IMR-90 (cell line): ENCODE results near the gene CASQ1. TPM values are rescaled to one million over a fixed set of nuclear protein-coding genes. Genes with fewer than 3 reads are reported as not detected.

Experiments used
- ATAC-seq: fragments of 200-7000 bp; cut with Tn5 transposase; 2 replicates; pipeline ENCODE4 v1.9.1; 2020; ENCODE audit warnings: low read depth, mild to moderate bottlenecking, moderate library complexity
- BruUV-seq: library from RNA; stranded (reverse); fragments of 400-500 nt; replicated peaks from 2 replicates; lab custom pipeline; 2021; lab: Mats Ljungman, UMichigan
- CTCF ChIA-PET: fragments of 300-600 bp; formaldehyde crosslinking; extraction: SDS; loops from one replicate; lab custom pipeline; 2021; ENCODE audit warnings: antibody characterized with exemption; lab: Yijun Ruan, JAX
- POLR2A ChIA-PET: fragments of 300-600 bp; sonication (Branson Sonifier 250); formaldehyde crosslinking; loops from one replicate; lab custom pipeline; 2022; ENCODE audit warnings: antibody characterized with exemption; ENCODE audit not compliant: unreplicated experiment; lab: Charles Lee
- DNase-seq: peaks from one replicate; pipeline ENCODE4 v3.0.0; 2013
- H2AFZ ChIP-seq: replicated peaks from 2 replicates; pipeline ENCODE3; 2013; ENCODE audit warnings: low read length, mild to moderate bottlenecking; ENCODE audit not compliant: poor library complexity
- H2AK5ac ChIP-seq: 2 replicates; pipeline ENCODE4 v1.6.1; 2013; ENCODE audit warnings: low read depth, low read length, inconsistent platforms
- H2AK9ac ChIP-seq: replicated peaks from 2 replicates; pipeline ENCODE3; 2013; ENCODE audit warnings: mild to moderate bottlenecking, low read depth, low read length, moderate library complexity; ENCODE audit not compliant: poor library complexity
- H2BK120ac ChIP-seq: 2 replicates; pipeline ENCODE4 v1.6.1; 2013; ENCODE audit warnings: low read depth, low read length, inconsistent platforms
- H2BK15ac ChIP-seq: 3 replicates; pipeline ENCODE4 v1.6.1; 2013; ENCODE audit warnings: low read depth, low read length, inconsistent platforms
- H2BK20ac ChIP-seq: 2 replicates; pipeline ENCODE4 v1.6.1; 2013; ENCODE audit warnings: low read depth, mild to moderate bottlenecking, inconsistent platforms, low read length, moderate library complexity
- H2BK5ac ChIP-seq: 2 replicates; pipeline ENCODE4 v1.6.1; 2013; ENCODE audit warnings: mild to moderate bottlenecking, low read depth, low read length, inconsistent platforms; ENCODE audit not compliant: poor library complexity, severe bottlenecking
- H3K14ac ChIP-seq: replicated peaks from 2 replicates; pipeline ENCODE4 v1.6.1; 2013; ENCODE audit warnings: low read depth, low read length, inconsistent platforms
- H3K18ac ChIP-seq: 2 replicates; pipeline ENCODE4 v1.6.1; 2013; ENCODE audit warnings: low read depth, low read length, control low read depth
- H3K23ac ChIP-seq: 2 replicates; pipeline ENCODE4 v1.6.1; 2013; ENCODE audit warnings: low read depth, low read length, inconsistent platforms
- H3K27ac ChIP-seq: 2 replicates; pipeline ENCODE4 v1.5.1; 2013; ENCODE audit warnings: mild to moderate bottlenecking, control low read depth, low read length; ENCODE audit not compliant: insufficient read depth
- H3K27me3 ChIP-seq: 2 replicates; pipeline ENCODE4 v1.6.1; 2013; ENCODE audit warnings: low read length; ENCODE audit not compliant: control insufficient read depth, insufficient read depth
- H3K36me3 ChIP-seq: 2 replicates; pipeline ENCODE4 v1.6.1; 2013; ENCODE audit warnings: low read length, mixed read lengths; ENCODE audit not compliant: control insufficient read depth, insufficient read depth
- H3K4ac ChIP-seq: 2 replicates; pipeline ENCODE4 v1.6.1; 2013; ENCODE audit warnings: low read depth, low read length, inconsistent platforms
- H3K4me1 ChIP-seq: 2 replicates; pipeline ENCODE4 v1.6.1; 2013; ENCODE audit warnings: low read length, mixed read lengths; ENCODE audit not compliant: control insufficient read depth, insufficient read depth
- H3K4me2 ChIP-seq: 2 replicates; pipeline ENCODE4 v1.6.1; 2013; ENCODE audit warnings: low read depth, mild to moderate bottlenecking, control low read depth, low read length, moderate library complexity
- H3K4me3 ChIP-seq: 2 replicates; pipeline ENCODE4 v1.5.1; 2013; ENCODE audit warnings: low read depth, mild to moderate bottlenecking, control low read depth, low read length, moderate library complexity; ENCODE audit not compliant: insufficient read depth
- H3K56ac ChIP-seq: 2 replicates; pipeline ENCODE4 v1.6.1; 2013; ENCODE audit warnings: low read length, inconsistent platforms; ENCODE audit not compliant: insufficient read depth; ENCODE audit errors: extremely low read depth
- H3K79me1 ChIP-seq, 2 experiments: 2 replicates each; pipeline ENCODE4 v1.6.1; 2013; ENCODE audit warnings: low read length in 2 of 2, inconsistent platforms in 1 of 2, low read depth in 1 of 2
- H3K9ac ChIP-seq: 2 replicates; pipeline ENCODE4 v1.6.1; 2013; ENCODE audit warnings: low read depth, low read length, control low read depth
- H3K9me1 ChIP-seq: 2 replicates; pipeline ENCODE4 v1.6.1; 2013; ENCODE audit warnings: low read length, inconsistent platforms; ENCODE audit not compliant: insufficient read depth
- H3K9me3 ChIP-seq: 2 replicates; pipeline ENCODE4 v1.6.1; 2013; ENCODE audit warnings: low read length; ENCODE audit not compliant: control insufficient read depth, insufficient read depth
- H4K20me1 ChIP-seq: 2 replicates; pipeline ENCODE4 v1.6.1; 2013; ENCODE audit warnings: low read length, inconsistent platforms; ENCODE audit not compliant: insufficient read depth
- H4K5ac ChIP-seq: 2 replicates; pipeline ENCODE4 v1.6.1; 2013; ENCODE audit warnings: mild to moderate bottlenecking, low read depth, low read length, control low read depth
- H4K8ac ChIP-seq, 2 experiments: 2 replicates each; pipeline ENCODE4 v1.6.1; 2013; ENCODE audit warnings: low read depth in 2 of 2, low read length in 2 of 2, control low read depth in 1 of 2, inconsistent platforms in 1 of 2
- H4K91ac ChIP-seq: 2 replicates; pipeline ENCODE4 v1.6.1; 2013; ENCODE audit warnings: low read depth, low read length, inconsistent platforms; ENCODE audit not compliant: insufficient read depth
- BHLHE40 ChIP-seq: fragments of 150-350 bp; IDR thresholded peaks from 2 replicates; pipeline ENCODE4 v1.6.1; 2016; ENCODE audit warnings: mild to moderate bottlenecking, low read depth, low read length
- CEBPB ChIP-seq: IDR thresholded peaks from 2 replicates; pipeline ENCODE4 v1.6.1; 2012; ENCODE audit warnings: low read depth, low read length, improper control_type of control experiment
- NFE2L2 ChIP-seq: fragments of 150-350 bp; IDR thresholded peaks from 2 replicates; pipeline ENCODE4 v1.6.1; 2016; ENCODE audit warnings: low read depth, mild to moderate bottlenecking, low read length
- POLR2A ChIP-seq: IDR thresholded peaks from 2 replicates; pipeline ENCODE4 v1.6.1; 2012; ENCODE audit warnings: mild to moderate bottlenecking, low read depth, low read length
- RAD21 ChIP-seq: IDR thresholded peaks from 2 replicates; pipeline ENCODE4 v1.6.1; 2012; ENCODE audit warnings: low read length, improper control_type of control experiment
- WGBS, 2 experiments: methylation state at CpG; one replicate each; pipeline versions ENCODE4 v1.1.5 to v1.1.7; 2013; ENCODE audit warnings: missing lambda C conversion rate in 2 of 2; ENCODE audit not compliant: insufficient read length in 1 of 2; ENCODE audit errors: extremely low coverage in 2 of 2; 5-methylcytosine and 5-hydroxymethylcytosine counted together
- dilution Hi-C: fragments of 300-500 bp; cut with HindIII; formaldehyde crosslinking; loops from one replicate; pipeline ENCODE4 v1.14.3; 2018; ENCODE audit warnings: low sequenced_read_pairs; ENCODE audit not compliant: unreplicated experiment
- in situ Hi-C: fragments of 300-500 bp; cut with MboI; formaldehyde crosslinking; loops from 3 replicates; pipeline ENCODE4 v1.14.3; 2019; ENCODE audit warnings: low sequenced_read_pairs, inconsistent platforms, mixed read lengths
- intact Hi-C: fragments of 100-400 bp; cut with micrococcal nuclease; formaldehyde crosslinking; loops from 2 replicates; pipeline ENCODE4 v1.10.0; 2022
- polyA plus RNA-seq, 3 experiments: library from polyadenylated mRNA; depleted of rRNA; stranded (reverse); fragments of >200 nt; gene quantifications; 2 replicates each; pipeline ENCODE4 v1.2.3, GENCODE V29; 2012; ENCODE audit warnings: low replicate concordance in 1 of 3
- total RNA-seq: library from RNA; depleted of rRNA; stranded (reverse); fragments of >200 nt; gene quantifications from 2 replicates; pipeline ENCODE4 v1.2.3, GENCODE V29; 2012
- TF ChIP-seq, protein P1 (sequence below): fragments of 150-350 bp; IDR thresholded peaks from 2 replicates; pipeline ENCODE4 v1.6.1; 2017; ENCODE audit warnings: mild to moderate bottlenecking, antibody characterized with exemption, low read length, low read depth

Gene CASQ1
- total and polyA plus RNA-seq, 2 of the 4 experiments (the other 2 are of a cell fraction) = 0.18 to 0.21 TPM

DNA sequence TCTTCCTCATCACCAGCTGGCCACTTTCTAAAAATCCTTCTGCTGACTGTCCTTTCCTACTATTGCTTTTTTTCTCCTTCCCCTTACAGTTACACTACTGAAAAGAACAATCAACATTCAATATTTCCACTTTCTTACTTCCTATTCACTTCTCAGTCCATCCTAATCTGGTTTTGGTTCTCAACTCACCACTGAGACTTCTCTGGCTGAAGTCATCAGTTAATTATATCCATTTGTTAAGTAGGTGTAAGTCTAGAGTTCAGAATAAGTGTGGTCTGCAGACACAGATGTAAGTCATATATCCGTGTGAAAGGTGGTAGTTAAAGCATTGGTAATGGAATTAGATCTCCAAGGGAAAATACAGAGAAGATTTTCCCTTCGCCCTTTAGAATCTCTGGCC is 36.2 kb downstream of the CASQ1 start:
- H3K18ac ChIP-seq = no peak overlapping the region
- no peaks in the 10 kb centered on the region for H3K9me3 ChIP-seq
- no peaks in the 10 kb centered on the region for H4K20me1 ChIP-seq
- peaks cover 6% of the 10 kb centered on the region; the same call in 1 of the 2 replicates for H3K9me1 ChIP-seq
- H3K9ac ChIP-seq = no peak overlapping the region
- H2AFZ ChIP-seq = no peak overlapping the region
- H4K5ac ChIP-seq = no peak overlapping the region
- in situ Hi-C loops (no loop called here), dilution Hi-C loops (no loop called here), intact Hi-C loops (loop anchor here (5.0 kb wide), 1 partner anchor 71 kb away; no protein-coding TSS in a partner anchor)
- no peak overlapping the region for H2BK5ac ChIP-seq
- H4K91ac ChIP-seq = no peak overlapping the region
- no peak overlapping the region for H3K4me2 ChIP-seq
- no peaks in the 10 kb centered on the region for H3K4me1 ChIP-seq
- ATAC-seq = no peak
- no peak overlapping the region for H2AK9ac ChIP-seq
- no peak overlapping the region for H4K8ac ChIP-seq
- H2BK120ac ChIP-seq = no peak overlapping the region
- peaks cover 0 to 5% of the 10 kb centered on the region in 2 experiments; a peak in 1 of 4 replicates for H3K79me1 ChIP-seq
- TF ChIP-seq BHLHE40 (no peak), POLR2A (no peak), NFE2L2 (no peak), CEBPB (no peak), RAD21 (no peak)
- TF ChIP-seq, protein P1, sequence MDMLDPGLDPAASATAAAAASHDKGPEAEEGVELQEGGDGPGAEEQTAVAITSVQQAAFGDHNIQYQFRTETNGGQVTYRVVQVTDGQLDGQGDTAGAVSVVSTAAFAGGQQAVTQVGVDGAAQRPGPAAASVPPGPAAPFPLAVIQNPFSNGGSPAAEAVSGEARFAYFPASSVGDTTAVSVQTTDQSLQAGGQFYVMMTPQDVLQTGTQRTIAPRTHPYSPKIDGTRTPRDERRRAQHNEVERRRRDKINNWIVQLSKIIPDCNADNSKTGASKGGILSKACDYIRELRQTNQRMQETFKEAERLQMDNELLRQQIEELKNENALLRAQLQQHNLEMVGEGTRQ = no peak
- H3K4me3 ChIP-seq = no peak overlapping the region
- H3K56ac ChIP-seq = no peak overlapping the region
- no TSS peak for BruUV-seq
- no peak overlapping the region for H3K27ac ChIP-seq
- no peak overlapping the region for H2BK20ac ChIP-seq
- no peak overlapping the region for H3K14ac ChIP-seq
- no peak overlapping the region for H3K4ac ChIP-seq
- no peaks in the 10 kb centered on the region for H3K27me3 ChIP-seq
- no peak overlapping the region for H2BK15ac ChIP-seq
- ChIA-PET POLR2A (no interaction called here), CTCF (interaction anchor here (3.7 kb wide), 1 partner anchor 25 kb away, joined by 12 read pairs; no protein-coding TSS in a partner anchor)
- H3K23ac ChIP-seq = no peak overlapping the region
- no CpG with 5 or more reads among the region's 2 CpGs for WGBS, 2 experiments
- H3K36me3 ChIP-seq = peaks cover 51% of the 10 kb centered on the region
- H2AK5ac ChIP-seq = no peak overlapping the region
- no peak for DNase-seq
